ENCODE results near the gene NDUFC1. TPM values are rescaled to one million over a fixed set of nuclear protein-coding genes. Genes with fewer than 3 reads are reported as not detected.

NDUFC1 gene
- total and polyA plus RNA-seq, 2 experiments from 2014 or later, result 77.7 to 198 TPM

- TF ChIP-seq EZH2phosphoT487 (IDR thresholded peaks at IDR 0.05; ENCODE audit: low read depth, severe bottlenecking, unreplicated experiment) (no peak), EZH2 (IDR thresholded peaks at IDR 0.05; ENCODE audit: borderline replicate concordance) (no peak)
- TF ChIP-seq, protein P1, sequence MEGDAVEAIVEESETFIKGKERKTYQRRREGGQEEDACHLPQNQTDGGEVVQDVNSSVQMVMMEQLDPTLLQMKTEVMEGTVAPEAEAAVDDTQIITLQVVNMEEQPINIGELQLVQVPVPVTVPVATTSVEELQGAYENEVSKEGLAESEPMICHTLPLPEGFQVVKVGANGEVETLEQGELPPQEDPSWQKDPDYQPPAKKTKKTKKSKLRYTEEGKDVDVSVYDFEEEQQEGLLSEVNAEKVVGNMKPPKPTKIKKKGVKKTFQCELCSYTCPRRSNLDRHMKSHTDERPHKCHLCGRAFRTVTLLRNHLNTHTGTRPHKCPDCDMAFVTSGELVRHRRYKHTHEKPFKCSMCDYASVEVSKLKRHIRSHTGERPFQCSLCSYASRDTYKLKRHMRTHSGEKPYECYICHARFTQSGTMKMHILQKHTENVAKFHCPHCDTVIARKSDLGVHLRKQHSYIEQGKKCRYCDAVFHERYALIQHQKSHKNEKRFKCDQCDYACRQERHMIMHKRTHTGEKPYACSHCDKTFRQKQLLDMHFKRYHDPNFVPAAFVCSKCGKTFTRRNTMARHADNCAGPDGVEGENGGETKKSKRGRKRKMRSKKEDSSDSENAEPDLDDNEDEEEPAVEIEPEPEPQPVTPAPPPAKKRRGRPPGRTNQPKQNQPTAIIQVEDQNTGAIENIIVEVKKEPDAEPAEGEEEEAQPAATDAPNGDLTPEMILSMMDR (IDR thresholded peaks at IDR 0.05; ENCODE audit: poor library complexity), result no peak
- no peak overlapping the region for H3K27ac ChIP-seq
- no peaks in the 10 kb centered on the region for H3K27me3 ChIP-seq
- 99% methylated on average over 7 of the region's 7 CpGs for WGBS (ENCODE audit: low lambda C conversion rate, missing lambda C conversion rate)
- H3K4me2 ChIP-seq, result no peak overlapping the region
- no peaks in the 10 kb centered on the region for H3K9me2 ChIP-seq (replicated peaks; ENCODE audit: insufficient read depth)
- no peaks in the 10 kb centered on the region for H3K79me2 ChIP-seq
- H4K20me1 ChIP-seq (ENCODE audit: insufficient read depth, poor library complexity, severe bottlenecking), result no peaks in the 10 kb centered on the region
- H3K36me3 ChIP-seq (replicated peaks; ENCODE audit: insufficient read depth, low read depth), result no peaks in the 10 kb centered on the region
- no peak for DNase-seq (ENCODE audit: low spot score)
- no peaks in the 10 kb centered on the region for H3K9me3 ChIP-seq (ENCODE audit: low read depth)
- no peak overlapping the region for H2AFZ ChIP-seq
- no peak overlapping the region for H3K4me3 ChIP-seq
- H3K4me1 ChIP-seq (ENCODE audit: insufficient read depth), result no peaks in the 10 kb centered on the region
Observed at GRCh38 chr4:139286186-139286698, 16.0 kb downstream of the NDUFC1 start.

- no peaks in the 10 kb centered on the region for H3K79me2 ChIP-seq
- H3K9me3 ChIP-seq (ENCODE audit: low read depth), result no peaks in the 10 kb centered on the region
- no peak overlapping the region for H2AFZ ChIP-seq
- no peak overlapping the region for H3K4me2 ChIP-seq
- no peak for DNase-seq (ENCODE audit: low spot score)
- TF ChIP-seq EZH2phosphoT487 (IDR thresholded peaks at IDR 0.05; ENCODE audit: low read depth, severe bottlenecking, unreplicated experiment), result no peak
- TF ChIP-seq, protein P1 (IDR thresholded peaks at IDR 0.05; ENCODE audit: poor library complexity), result no peak
- no peak for TF ChIP-seq EZH2 (IDR thresholded peaks at IDR 0.05; ENCODE audit: borderline replicate concordance)
- no peaks in the 10 kb centered on the region for H3K36me3 ChIP-seq (replicated peaks; ENCODE audit: insufficient read depth, low read depth)
- H3K27me3 ChIP-seq, result peaks cover 31% of the 10 kb centered on the region
- H3K9me2 ChIP-seq (replicated peaks; ENCODE audit: insufficient read depth), result no peaks in the 10 kb centered on the region
- no peaks in the 10 kb centered on the region for H4K20me1 ChIP-seq (ENCODE audit: insufficient read depth, poor library complexity, severe bottlenecking)
- no peaks in the 10 kb centered on the region for H3K4me1 ChIP-seq (ENCODE audit: insufficient read depth)
- no peak overlapping the region for H3K27ac ChIP-seq
- no peak overlapping the region for H3K4me3 ChIP-seq
Observed at GRCh38 chr4:139282721-139283075, 19.6 kb downstream of the NDUFC1 start.

DNA sequence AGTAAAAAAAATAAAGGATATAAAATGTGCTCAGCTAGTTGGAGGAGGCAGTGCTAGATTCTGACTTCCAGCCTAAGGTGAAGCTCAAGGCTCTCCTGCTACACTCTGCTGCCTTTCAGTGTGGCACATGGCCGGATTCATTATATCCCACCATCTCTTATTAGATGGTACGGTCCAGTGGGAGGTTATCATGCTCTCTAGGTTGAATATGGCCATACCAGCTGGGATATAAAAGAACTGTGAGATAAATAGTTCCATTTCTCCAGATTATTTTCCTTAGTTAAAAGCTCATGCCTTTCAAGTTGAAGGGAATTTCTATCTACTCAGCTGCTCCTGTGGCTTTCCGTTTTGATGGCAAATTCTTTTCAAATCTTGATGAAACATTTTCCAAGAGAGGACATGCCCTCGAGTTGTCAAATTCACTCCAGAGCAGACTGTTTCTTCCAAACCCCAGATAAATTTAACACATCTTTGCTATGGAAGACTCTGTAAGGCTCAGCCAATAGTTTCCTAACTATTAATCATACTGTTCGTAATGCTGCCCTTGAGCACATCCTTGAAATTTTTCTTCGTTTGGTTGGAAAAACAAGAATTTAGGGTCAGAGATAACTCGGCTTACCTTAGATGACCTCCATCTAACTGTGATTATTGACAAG lies 20.1 kb downstream of the NDUFC1 start:
- DNase-seq (ENCODE audit: low spot score), result no peak
- H3K79me2 ChIP-seq, result no peaks in the 10 kb centered on the region
- peaks cover 35% of the 10 kb centered on the region for H3K27me3 ChIP-seq
- H3K4me2 ChIP-seq, result no peak overlapping the region
- no peaks in the 10 kb centered on the region for H3K4me1 ChIP-seq (ENCODE audit: insufficient read depth)
- 67% methylated on average over 7 of the region's 7 CpGs for WGBS (ENCODE audit: low lambda C conversion rate, missing lambda C conversion rate)
- no peaks in the 10 kb centered on the region for H3K36me3 ChIP-seq (replicated peaks; ENCODE audit: insufficient read depth, low read depth)
- no peak overlapping the region for H3K27ac ChIP-seq
- H3K9me3 ChIP-seq (ENCODE audit: low read depth), result no peaks in the 10 kb centered on the region
- H3K4me3 ChIP-seq, result no peak overlapping the region
- H3K9me2 ChIP-seq (replicated peaks; ENCODE audit: insufficient read depth), result no peaks in the 10 kb centered on the region
- TF ChIP-seq EZH2phosphoT487 (IDR thresholded peaks at IDR 0.05; ENCODE audit: low read depth, severe bottlenecking, unreplicated experiment) (no peak), EZH2 (IDR thresholded peaks at IDR 0.05; ENCODE audit: borderline replicate concordance) (no peak)
- TF ChIP-seq, protein P1 (IDR thresholded peaks at IDR 0.05; ENCODE audit: poor library complexity), result no peak
- no peak overlapping the region for H2AFZ ChIP-seq
- no peaks in the 10 kb centered on the region for H4K20me1 ChIP-seq (ENCODE audit: insufficient read depth, poor library complexity, severe bottlenecking)

All from hepatocyte (in vitro differentiated cells).